ENCODE data around the gene CHRNB2. TPM values are rescaled to one million over a fixed set of nuclear protein-coding genes. Genes with fewer than 3 reads are reported as not detected.

CHRNB2 gene
- total RNA-seq, 4 donors from 2014 or later: under 0.01 to 0.65 (median 0.19) TPM

DNA sequence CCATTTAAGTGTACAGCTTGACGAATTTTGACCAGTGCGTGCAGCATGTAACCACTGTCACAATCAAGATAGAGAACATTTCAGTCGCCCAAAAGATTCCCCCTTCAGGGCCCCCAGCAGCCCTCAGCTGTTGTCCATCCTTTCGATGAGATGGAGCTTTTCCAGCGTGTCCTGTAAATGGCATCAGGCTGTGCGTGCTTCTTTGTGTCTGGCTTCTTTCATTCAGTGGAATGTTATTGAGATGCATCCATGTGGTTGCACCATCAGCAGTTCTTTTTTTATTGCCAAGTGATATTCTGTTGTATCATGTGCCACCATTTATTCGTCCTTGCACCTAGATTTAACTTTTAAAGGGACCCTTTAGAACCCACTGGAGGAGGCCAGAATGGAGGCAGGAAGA is 31.0 kb upstream of the CHRNB2 start:
- intact Hi-C loops (cut with DNase I): no loop called here
- Histone ChIP-seq H3K4me1 (no peaks in the 10 kb centered on the region), H3K4me3 (no peak overlapping the region), H3K27ac (replicated peaks in 1 of 4) (no peak overlapping the region), H3K9me3 (no peaks in the 10 kb centered on the region), H3K27me3 (no peaks in the 10 kb centered on the region), H3K36me3 (no peaks in the 10 kb centered on the region)
- 74% methylated on average over 7 of the region's 7 CpGs for WGBS
- DNase-seq (ENCODE audit: extremely low spot score): no peak
- TF ChIP-seq, protein P1, sequence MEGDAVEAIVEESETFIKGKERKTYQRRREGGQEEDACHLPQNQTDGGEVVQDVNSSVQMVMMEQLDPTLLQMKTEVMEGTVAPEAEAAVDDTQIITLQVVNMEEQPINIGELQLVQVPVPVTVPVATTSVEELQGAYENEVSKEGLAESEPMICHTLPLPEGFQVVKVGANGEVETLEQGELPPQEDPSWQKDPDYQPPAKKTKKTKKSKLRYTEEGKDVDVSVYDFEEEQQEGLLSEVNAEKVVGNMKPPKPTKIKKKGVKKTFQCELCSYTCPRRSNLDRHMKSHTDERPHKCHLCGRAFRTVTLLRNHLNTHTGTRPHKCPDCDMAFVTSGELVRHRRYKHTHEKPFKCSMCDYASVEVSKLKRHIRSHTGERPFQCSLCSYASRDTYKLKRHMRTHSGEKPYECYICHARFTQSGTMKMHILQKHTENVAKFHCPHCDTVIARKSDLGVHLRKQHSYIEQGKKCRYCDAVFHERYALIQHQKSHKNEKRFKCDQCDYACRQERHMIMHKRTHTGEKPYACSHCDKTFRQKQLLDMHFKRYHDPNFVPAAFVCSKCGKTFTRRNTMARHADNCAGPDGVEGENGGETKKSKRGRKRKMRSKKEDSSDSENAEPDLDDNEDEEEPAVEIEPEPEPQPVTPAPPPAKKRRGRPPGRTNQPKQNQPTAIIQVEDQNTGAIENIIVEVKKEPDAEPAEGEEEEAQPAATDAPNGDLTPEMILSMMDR (IDR thresholded peaks at IDR 0.05): no peak
- TF ChIP-seq POLR2A (IDR thresholded peaks at IDR 0.05; ENCODE audit: low read depth) (no peak), POLR2AphosphoS5 (IDR thresholded peaks at IDR 0.05) (no peak), EP300 (IDR thresholded peaks at IDR 0.05) (no peak)

DNA sequence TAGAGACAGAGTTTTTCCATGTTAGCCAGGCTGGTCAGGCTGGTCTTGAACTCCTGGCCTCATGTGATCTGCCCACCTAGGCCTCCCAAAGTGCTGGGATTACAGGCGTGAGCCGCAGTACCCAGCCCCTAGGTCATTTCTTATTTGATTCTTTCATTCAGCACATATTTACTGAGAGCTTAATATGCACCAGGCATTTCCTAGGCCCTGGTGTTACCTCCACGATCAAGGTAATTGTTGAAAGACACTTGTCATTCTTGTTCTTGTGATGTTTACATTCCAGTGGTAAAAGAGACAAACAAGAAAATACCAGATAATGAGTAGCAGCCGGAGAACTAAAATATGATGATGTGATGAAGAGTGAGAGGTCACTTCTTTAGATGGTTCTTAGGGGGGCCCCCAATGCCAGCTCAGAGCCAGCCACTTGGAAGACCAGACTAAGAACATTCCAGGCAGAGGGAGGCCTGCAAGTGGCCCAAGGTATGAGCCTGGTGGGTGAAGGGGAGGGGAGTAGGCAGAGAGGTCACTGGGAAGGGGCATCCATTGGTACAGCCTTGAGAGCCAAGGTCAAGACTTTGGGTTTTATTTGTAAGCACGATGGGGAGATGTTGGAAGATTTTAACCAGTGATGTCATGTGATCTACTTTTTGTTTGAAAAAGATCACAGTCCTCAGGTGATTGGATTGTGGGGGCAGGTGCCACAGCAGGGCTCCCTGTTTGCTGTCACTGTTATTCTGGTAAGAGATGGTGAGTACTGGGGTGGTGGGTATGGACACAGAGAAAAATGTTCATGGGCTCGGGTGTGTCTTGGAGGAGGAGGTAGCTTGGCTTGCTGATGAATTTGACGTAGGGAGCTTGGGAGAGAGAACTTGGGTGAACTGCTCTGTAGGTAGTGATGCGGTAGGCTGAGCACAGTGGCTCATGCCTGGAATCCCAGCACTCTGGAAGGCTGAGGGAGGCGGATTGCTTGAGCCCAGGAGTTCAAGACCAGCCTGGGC is 27.8 kb upstream of the CHRNB2 start:
- WGBS: 87% methylated on average over 9 of the region's 9 CpGs
- intact Hi-C loops (cut with DNase I): no loop called here
- no peaks in the 10 kb centered on the region for H3K36me3 ChIP-seq
- no peak overlapping the region for H3K27ac ChIP-seq (replicated peaks in 1 of 4)
- no peak overlapping the region for H3K4me3 ChIP-seq
- peaks cover 0 to 17% (median 0%) of the 10 kb centered on the region in 4 donors for H3K27me3 ChIP-seq
- H3K9me3 ChIP-seq: no peaks in the 10 kb centered on the region
- TF ChIP-seq EP300 (IDR thresholded peaks at IDR 0.05): no peak
- TF ChIP-seq, protein P1 (IDR thresholded peaks at IDR 0.05): no peak
- TF ChIP-seq POLR2AphosphoS5 (IDR thresholded peaks at IDR 0.05): no peak
- no peak for DNase-seq (ENCODE audit: extremely low spot score)
- no peaks in the 10 kb centered on the region for H3K4me1 ChIP-seq

DNA sequence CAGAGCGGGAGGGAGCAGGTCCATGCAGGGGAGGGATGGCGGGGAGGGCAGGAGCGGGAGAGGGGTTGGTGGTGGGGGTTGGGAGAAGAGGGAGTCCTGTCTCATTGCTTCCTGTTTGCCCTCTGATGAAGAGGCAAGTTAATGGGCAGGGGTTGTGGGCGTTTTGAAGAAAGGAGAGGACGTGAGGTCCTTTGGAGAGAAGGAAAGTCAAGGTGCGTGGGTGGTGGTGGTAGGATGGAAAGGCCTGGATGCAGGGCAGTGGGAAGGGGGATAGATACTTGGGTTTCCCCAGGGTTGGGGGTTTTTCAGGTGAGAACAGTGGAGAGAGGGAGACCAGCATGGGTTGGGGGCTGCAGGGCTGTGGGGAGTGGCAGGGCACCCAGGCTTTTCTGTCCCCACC is 26.3 kb upstream of the CHRNB2 start:
- TF ChIP-seq EP300 (IDR thresholded peaks at IDR 0.05) (no peak), POLR2A (IDR thresholded peaks at IDR 0.05; ENCODE audit: low read depth) (no peak), POLR2AphosphoS5 (IDR thresholded peaks at IDR 0.05) (no peak)
- TF ChIP-seq, protein P1 (IDR thresholded peaks at IDR 0.05): no peak
- no peaks in the 10 kb centered on the region for H3K36me3 ChIP-seq
- H3K4me3 ChIP-seq: no peak overlapping the region
- H3K9me3 ChIP-seq: no peaks in the 10 kb centered on the region
- H3K27ac ChIP-seq (replicated peaks in 1 of 4): no peak overlapping the region
- no peak for DNase-seq (ENCODE audit: extremely low spot score)
- peaks cover 0 to 17% (median 0%) of the 10 kb centered on the region in 4 donors for H3K27me3 ChIP-seq
- 70% methylated on average over 6 of the region's 6 CpGs for WGBS
- no peaks in the 10 kb centered on the region for H3K4me1 ChIP-seq
- intact Hi-C loops (cut with DNase I): no loop called here

DNA sequence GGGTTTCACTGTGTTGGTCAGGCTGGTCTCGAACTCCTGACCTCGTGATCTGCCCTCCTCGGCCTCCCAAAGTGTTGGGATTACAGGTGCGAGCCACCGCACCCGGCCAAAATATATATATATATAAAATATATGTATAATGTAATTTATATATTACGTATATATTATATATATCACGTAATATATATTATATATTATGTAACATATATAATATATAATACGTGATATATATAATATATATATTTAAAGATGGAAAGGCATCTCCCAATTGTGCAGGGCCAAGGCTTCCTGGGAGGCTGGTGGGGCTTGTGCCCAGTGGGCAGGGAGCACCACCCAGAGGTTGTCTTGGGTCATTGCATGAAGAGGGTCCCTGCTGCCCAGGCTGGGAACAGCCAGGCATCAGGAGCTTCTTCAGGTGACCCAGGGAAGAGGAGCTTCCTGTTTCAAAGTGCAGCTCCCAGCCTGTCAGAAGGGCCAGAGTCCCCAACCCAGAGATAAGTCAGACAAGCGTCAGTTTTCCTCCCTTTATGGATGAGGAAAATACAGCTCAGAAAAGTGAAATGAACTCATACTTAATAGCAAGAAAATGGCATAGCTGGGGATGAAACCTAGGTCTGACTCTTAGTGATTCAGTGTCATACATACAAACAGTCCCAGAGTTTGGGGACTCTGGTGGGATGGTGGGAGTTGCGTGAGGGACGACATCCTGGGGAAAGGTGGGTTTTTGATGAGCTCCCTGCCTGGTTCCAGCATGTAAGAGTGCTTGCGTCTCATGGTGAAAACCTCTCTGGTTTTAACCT is 21.1 kb upstream of the CHRNB2 start:
- intact Hi-C loops (cut with DNase I): loop anchor here (2.0 kb wide), 1 partner anchor 66 kb away; no protein-coding TSS in a partner anchor
- 79% methylated on average over 13 of the region's 13 CpGs for WGBS
- Histone ChIP-seq H3K4me1 (peaks cover 0 to 14% (median 7%) of the 10 kb centered on the region in 4 donors), H3K4me3 (no peak overlapping the region), H3K36me3 (peaks cover 24 to 31% (median 28%) of the 10 kb centered on the region in 4 donors), H3K27me3 (peaks cover 0 to 17% (median 0%) of the 10 kb centered on the region in 4 donors), H3K9me3 (no peaks in the 10 kb centered on the region), H3K27ac (replicated peaks in 1 of 4) (no peak overlapping the region)
- no peak for DNase-seq (ENCODE audit: extremely low spot score)
- TF ChIP-seq, protein P1 (IDR thresholded peaks at IDR 0.05): peak; percentile 69 to 82 (median 81)
- no peak for TF ChIP-seq POLR2A (IDR thresholded peaks at IDR 0.05; ENCODE audit: low read depth)

Measured in esophagus muscularis mucosa (tissue), 4 donors.